WERI-Rb-1 (cell line): ENCODE results near the gene TMEM204.

Experiments
- DNase-seq: peaks from one replicate; pipeline ENCODE4 v3.0.0-alpha.2; 2020
- H3K27ac ChIP-seq: fragments of 250-450 bp; sonication (Bioruptor Pico); 2 replicates; pipeline ENCODE4 v1.5.1; 2020; ENCODE audit warnings: mild to moderate bottlenecking, moderate library complexity
- H3K27me3 ChIP-seq: fragments of 250-450 bp; sonication (Bioruptor Pico); 2 replicates; pipeline ENCODE4 v1.5.1; 2021; ENCODE audit warnings: mild to moderate bottlenecking, low read depth, moderate library complexity; ENCODE audit not compliant: insufficient read depth, severe bottlenecking
- H3K36me3 ChIP-seq: fragments of 250-450 bp; sonication (Bioruptor Pico); 2 replicates; pipeline ENCODE4 v1.5.1; 2020; ENCODE audit warnings: mild to moderate bottlenecking, moderate library complexity
- H3K4me3 ChIP-seq: 2 replicates; pipeline ENCODE4 v1.5.1; 2011; ENCODE audit warnings: low read depth, mild to moderate bottlenecking, control low read depth, low read length
- H3K9me3 ChIP-seq: fragments of 250-450 bp; sonication (Bioruptor Pico); 2 replicates; pipeline ENCODE4 v1.5.1; 2021; ENCODE audit warnings: mild to moderate bottlenecking, moderate library complexity; ENCODE audit not compliant: severe bottlenecking
- TF ChIP-seq, protein P1 (sequence below): IDR thresholded peaks from 2 replicates; pipeline ENCODE4 v1.5.1; 2011; ENCODE audit warnings: low read depth, mild to moderate bottlenecking, control low read depth, inconsistent platforms, low read length

Gene TMEM204

DNA sequence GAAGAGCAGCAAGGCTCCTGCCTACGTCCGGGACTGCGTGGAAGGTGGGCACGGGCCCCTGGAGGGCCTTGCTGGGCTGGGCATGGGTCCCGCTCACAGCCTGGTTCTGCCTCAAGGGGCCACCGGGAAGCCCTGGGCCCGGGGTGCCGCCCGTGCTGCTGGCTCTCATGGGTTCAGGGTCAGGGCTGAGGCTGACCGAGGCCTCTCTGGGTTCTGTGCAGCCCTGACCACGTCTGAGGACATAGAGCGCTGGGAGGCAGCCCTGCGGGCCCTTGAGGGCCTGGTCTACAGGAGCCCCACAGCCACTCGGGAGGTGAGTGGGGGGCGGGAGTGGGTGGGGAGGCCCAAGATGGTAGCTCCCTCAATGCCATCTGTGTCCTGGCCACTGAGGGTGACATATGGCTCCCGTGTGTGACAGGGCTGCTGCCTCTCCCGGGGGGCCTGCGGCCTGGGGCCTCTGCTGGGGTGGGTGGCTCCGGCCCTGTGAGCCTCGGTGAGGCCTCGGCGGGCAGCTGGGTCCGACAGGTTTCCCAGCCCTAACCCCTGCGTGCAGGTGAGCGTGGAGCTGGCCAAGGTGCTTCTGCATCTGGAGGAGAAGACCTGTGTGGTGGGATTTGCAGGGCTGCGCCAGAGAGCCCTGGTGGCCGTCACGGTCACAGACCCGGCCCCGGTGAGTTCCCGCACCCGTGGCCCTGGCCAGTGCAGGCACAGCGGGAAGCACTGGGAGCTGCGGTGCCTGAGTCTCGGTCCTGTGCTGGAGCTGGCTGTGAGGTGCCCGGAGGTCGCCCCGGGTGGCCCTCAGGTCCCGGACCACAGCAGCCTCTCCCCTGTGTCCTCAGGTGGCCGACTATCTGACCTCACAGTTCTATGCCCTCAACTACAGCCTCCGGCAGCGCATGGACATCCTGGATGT lies 31.1 kb upstream of the TMEM204 start:
- peaks cover 68% of the 10 kb centered on the region for H3K36me3 ChIP-seq
- TF ChIP-seq, protein P1, sequence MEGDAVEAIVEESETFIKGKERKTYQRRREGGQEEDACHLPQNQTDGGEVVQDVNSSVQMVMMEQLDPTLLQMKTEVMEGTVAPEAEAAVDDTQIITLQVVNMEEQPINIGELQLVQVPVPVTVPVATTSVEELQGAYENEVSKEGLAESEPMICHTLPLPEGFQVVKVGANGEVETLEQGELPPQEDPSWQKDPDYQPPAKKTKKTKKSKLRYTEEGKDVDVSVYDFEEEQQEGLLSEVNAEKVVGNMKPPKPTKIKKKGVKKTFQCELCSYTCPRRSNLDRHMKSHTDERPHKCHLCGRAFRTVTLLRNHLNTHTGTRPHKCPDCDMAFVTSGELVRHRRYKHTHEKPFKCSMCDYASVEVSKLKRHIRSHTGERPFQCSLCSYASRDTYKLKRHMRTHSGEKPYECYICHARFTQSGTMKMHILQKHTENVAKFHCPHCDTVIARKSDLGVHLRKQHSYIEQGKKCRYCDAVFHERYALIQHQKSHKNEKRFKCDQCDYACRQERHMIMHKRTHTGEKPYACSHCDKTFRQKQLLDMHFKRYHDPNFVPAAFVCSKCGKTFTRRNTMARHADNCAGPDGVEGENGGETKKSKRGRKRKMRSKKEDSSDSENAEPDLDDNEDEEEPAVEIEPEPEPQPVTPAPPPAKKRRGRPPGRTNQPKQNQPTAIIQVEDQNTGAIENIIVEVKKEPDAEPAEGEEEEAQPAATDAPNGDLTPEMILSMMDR: no peak
- H3K4me3 ChIP-seq: no peak overlapping the region
- DNase-seq: no peak
- no peaks in the 10 kb centered on the region for H3K9me3 ChIP-seq
- H3K27me3 ChIP-seq: no peaks in the 10 kb centered on the region
- H3K27ac ChIP-seq: no peak overlapping the region

- Histone ChIP-seq H3K36me3 (peaks cover 66% of the 10 kb centered on the region), H3K27ac (no peak overlapping the region), H3K9me3 (no peaks in the 10 kb centered on the region)
These were observed 30.1 kb upstream of the TMEM204 start for GRCh38 chr16:1503110-1503955.

GRCh38 chr16:1505073-1505844 lies 28.2 kb upstream of the TMEM204 start:
- Histone ChIP-seq H3K9me3 (no peaks in the 10 kb centered on the region), H3K36me3 (peaks cover 65% of the 10 kb centered on the region), H3K27ac (no peak overlapping the region), H3K27me3 (no peaks in the 10 kb centered on the region), H3K4me3 (no peak overlapping the region)
- no peak for DNase-seq
- TF ChIP-seq, protein P1: no peak

More at GRCh38 chr16:1503110-1503955, 30.1 kb upstream of the TMEM204 start:
- TF ChIP-seq, protein P1: no peak
- H3K27me3 ChIP-seq: no peaks in the 10 kb centered on the region
- no peak for DNase-seq
- no peak overlapping the region for H3K4me3 ChIP-seq

GRCh38 chr16:1505912-1506311 lies 27.6 kb upstream of the TMEM204 start:
- peaks cover 65% of the 10 kb centered on the region for H3K36me3 ChIP-seq
- H3K4me3 ChIP-seq: no peak overlapping the region
- no peak for DNase-seq
- no peak overlapping the region for H3K27ac ChIP-seq
- TF ChIP-seq, protein P1: no peak
- no peaks in the 10 kb centered on the region for H3K27me3 ChIP-seq
- H3K9me3 ChIP-seq: no peaks in the 10 kb centered on the region

GRCh38 chr16:1506494-1507213 lies 26.8 kb upstream of the TMEM204 start:
- TF ChIP-seq, protein P1: no peak
- H3K36me3 ChIP-seq: peaks cover 63% of the 10 kb centered on the region

More at GRCh38 chr16:1506494-1507213, 26.8 kb upstream of the TMEM204 start:
- no peaks in the 10 kb centered on the region for H3K27me3 ChIP-seq
- no peaks in the 10 kb centered on the region for H3K9me3 ChIP-seq
- DNase-seq: no peak
- no peak overlapping the region for H3K4me3 ChIP-seq
- no peak overlapping the region for H3K27ac ChIP-seq
